HG02884 (cell line): ENCODE measurements around the gene MBL2.

Experiments used
- ATAC-seq: cut with Tn5 transposase; IDR thresholded peaks from one replicate; pipeline ENCODE4 v1.9.1; 2021; ENCODE audit warnings: mild to moderate bottlenecking, moderate library complexity; ENCODE audit not compliant: unreplicated experiment

MBL2 gene

DNA sequence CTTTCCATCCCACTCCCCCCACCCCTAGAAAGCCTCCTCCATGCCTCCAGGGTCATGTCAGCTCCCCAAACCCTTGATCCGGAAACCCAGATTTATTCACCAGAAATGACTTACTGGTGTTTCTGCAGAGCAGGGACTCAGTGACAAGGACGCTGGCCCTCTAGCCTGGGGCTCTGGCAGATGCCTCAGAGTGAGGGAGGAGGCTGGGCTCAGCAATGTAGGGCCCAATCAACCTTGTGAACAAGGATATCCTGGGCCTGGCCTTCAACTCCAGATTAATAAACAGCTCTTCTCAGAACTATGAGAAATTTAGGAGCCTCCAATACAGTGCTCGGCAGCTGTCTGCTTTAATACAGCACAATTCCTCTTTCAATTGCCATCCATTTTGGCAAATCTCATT is at the start of gene MBL2:
TSS of gene MBL2 (minus strand) at position 162 of the 400 bp plus-strand sequence. CDS start 1,149 bp downstream, outside the sequence.
- no peak for ATAC-seq

DNA sequence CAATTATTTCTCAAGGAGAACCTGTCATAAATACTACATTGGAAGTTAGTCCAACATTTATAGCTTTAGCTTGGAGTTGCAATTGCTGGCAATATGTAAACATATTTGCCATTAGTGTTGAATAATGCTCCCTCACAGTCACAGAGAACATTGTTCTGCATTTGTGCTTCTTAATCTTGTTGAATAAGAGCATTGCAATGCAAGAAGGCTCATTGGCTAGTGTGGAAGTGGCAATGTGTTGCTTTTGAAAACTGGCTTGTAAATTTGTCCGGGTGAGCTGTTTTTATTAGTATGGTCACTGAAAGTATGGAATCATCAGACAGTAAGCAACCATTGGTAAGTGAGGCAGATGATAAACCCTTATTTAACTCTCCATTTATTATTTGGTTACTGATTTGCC is 47.7 kb upstream of the MBL2 start:
- ATAC-seq = no peak

DNA sequence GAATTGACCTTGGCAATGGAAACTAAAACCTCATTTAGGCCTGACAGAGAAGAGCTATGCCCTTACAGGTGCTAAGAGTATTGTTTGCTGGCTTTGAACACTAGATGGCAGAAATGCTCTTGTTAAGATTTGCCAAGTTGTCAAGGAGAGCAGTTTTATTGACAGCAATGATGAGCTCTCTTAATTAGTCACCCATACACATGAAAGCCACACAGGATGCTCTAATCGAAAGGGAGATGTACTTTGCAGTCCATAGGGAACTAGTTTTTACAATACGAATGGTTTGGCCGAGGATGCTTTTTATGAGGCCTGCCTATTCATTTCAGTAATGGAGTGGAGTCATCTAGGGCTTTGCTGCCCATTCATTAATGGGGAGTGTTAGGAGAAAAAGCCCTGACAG is 45.4 kb upstream of the MBL2 start:
- peak; percentile 91 for ATAC-seq

DNA sequence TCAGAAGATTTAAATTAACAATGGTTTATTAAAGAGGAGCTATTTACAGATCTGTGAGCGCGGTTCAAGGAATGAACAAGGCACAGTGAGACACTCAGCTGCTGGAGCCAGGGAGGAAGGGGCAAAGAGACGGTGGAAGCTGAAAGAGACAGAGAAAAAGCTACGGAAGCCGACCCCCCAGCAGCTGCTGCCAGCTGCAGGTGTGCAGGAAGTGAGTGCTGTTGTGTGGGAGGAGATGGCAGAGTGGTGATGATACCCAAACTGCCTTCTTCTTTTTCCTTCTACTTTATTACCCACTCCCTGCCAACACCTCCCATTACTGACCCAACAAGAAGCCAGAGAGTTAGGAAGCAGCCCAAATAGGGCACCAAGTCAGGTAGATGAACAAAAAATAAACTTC is 41.9 kb upstream of the MBL2 start:
- ATAC-seq = peak; percentile 28

DNA sequence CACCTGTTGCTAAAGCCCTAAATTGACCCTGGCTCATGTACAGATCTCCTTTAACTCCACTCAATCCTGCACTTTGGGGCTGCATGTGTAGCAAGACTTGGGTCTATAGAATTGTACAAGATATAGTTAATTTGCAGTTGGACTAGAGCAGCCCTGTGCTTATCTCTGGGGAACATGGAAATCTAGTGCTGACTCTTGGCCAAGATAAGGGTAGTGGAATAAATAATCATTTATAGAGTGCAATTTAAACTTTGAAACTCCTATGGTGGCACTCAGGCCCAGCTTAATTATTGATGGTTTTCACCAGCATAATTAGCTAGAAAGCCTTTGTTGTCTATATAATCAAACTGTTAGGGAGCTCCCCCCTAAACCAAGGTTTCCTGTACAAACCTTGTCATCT is 39.2 kb upstream of the MBL2 start:
- ATAC-seq = no peak

DNA sequence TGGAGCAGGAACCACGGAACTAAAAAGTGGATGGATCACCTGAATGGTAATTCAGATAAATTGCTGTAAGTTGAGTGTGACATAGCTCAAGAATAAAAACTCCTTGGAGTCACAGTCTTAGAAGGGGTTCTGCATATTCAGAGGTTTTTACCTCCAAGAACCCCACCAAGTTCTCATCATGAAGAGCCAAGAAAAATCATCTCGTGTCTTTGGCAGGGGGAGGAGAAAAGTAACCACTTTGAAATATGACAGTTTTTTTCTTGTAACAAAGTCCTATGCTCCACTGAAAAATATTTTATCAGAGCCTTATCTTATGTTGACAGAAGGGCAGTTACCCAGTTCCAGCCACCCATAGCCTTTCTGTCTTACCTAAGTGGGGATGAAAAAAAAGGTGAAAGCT is 38.2 kb upstream of the MBL2 start:
- ATAC-seq = no peak

DNA sequence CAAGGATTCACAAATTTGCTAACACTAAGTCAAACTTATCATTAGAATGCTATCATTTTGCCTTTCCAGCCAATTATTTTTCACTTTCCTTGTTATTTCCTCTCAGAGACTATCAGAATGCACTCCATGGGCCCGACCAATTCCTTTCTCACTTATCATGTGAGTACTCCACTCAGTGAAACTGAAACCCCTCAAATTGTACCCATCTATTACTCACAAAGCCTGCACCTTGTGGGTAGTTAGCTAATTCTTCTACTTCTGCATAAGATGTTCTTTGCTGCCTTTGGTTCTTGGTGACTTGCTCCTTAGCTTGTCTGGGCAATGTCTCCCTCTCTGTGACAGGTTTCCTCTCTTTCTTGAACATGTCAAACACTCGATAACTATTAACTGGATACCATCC is 35.2 kb upstream of the MBL2 start:
- ATAC-seq = no peak

DNA sequence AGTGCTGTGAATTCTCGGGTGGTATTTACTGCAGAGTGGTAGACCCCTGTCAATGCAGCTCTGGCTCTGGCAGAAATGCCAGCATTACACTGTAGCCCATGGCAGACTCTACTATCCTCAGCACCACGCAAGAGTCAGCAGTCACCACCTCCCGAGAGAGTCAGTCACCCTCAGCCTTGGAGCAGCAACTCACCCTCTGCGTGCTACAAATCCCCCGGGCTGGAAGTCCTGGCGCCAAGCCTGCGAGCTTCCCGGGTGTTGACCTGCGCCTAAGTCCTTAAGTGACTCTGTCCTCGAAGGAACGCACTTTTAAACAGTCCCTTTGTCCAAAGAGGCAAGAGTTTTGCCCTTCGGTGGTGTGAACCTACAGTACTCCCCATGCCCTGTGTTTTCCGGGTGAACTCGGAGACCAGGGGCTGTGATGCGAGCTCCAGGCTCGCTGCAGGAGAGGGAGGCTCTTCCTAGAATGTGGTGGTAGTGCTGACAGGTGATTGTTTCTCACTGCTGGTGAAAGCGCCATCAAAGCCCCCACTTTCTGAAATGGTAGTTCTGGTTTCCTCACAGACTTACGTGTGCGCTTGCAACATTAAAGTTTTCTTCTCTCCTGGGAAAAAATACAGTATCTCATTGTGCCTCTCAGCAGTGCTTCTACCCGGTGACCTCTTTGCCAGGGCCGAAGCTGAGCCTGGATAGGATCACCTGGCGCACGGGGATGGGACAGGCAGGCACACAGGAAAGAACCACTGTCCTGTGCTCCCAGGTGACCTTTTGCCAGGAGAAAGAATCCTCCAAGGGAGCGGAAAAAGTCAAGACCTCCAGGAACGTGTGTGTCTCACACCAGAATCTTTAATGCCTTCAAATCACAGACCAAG is 33.1 kb upstream of the MBL2 start:
- ATAC-seq = no peak

DNA sequence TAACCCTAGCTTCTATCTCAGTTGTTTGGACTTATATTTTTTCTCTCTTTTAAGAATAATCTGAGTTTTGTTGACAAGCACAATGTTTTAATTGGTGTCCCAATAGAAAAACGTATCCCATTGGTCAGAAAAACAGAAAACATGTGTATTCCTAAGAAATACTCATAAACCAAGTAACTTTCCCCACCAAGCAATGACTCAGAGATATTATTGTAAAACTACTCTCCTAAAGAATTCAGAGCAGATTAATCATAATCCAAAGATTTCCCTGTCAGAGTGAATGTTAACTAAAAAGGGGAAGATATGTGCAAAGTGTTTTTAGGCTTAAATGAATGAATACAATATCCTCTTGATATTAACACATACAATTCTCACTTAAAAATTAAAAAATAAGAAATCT is 29.4 kb upstream of the MBL2 start:
- ATAC-seq = no peak

DNA sequence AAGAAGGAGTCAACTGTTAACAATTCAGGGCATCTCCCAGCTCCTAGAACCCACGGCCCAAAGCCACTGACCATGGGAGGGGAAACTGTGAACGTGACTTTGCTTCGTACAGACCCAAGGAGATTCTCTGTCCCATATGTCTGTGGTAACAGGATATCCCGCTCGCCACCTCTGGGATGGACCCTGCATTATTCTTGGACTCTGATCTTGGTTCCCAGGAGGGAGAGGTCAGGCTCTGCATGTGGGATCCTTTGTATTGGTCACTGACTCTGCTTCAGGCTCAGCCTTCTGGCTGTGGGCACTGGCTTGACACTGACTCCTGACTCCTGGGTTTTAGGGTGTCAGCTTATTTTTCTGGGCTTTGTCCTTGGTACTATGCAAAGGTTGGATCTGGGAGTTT is 13.5 kb upstream of the MBL2 start:
- no peak for ATAC-seq

DNA sequence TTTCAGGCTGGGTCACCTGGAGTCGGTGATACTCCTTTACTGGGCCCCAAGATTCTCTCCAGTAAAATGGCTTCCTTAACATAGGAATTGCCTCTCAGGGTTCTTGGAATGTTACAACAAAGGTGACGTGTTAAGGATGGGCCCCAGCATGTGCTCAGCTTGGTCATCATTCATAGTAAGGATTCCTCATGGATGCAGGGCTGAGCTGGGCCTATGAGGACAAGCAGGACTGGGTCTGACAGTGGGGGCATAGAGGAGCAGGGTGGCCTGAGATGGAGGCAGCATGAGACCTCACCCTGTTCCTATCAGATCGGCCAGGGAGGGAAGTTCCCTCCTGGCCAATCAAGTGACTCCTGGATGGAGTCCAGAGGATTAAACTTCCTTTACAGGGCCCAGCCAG is 12.8 kb upstream of the MBL2 start:
- ATAC-seq = no peak

DNA sequence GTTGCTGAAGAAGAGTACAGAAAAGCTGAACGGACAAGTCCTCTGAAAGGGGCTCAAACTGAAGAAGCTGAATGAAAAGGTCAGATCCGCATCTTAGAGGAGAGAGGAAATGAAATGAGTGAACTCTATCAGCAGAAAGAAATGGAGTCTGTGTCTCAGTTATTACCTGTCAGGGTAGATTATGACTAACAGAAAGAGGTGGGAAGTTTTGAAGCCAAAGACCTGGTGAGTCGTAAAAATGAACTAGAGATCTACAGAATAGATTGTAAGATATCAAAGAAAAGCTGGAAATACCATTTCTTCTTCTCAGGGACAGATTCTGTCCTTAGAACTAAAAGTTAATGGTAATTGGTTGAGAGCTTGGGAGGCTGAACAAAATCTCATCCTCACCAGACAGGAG is 11.1 kb upstream of the MBL2 start:
- no peak for ATAC-seq

DNA sequence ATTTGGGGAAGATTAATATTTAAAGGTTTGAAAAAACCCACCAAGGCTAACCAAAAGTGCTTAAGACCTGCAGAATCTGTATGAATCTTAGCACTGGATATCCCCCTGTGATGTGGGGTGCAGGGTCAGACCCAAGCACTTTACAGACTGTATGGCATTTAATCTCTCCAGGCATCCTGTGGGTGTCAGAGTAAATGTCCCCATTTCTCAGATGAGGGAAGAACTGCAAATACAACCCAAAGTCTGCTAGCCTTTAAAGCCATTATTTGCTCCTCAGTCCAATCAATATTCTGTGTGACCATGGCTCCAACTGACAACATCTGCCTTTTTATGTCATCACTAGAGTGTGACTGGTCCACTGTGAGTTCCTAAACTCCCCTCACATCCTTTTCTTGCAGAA is 10.0 kb upstream of the MBL2 start:
- no peak for ATAC-seq

DNA sequence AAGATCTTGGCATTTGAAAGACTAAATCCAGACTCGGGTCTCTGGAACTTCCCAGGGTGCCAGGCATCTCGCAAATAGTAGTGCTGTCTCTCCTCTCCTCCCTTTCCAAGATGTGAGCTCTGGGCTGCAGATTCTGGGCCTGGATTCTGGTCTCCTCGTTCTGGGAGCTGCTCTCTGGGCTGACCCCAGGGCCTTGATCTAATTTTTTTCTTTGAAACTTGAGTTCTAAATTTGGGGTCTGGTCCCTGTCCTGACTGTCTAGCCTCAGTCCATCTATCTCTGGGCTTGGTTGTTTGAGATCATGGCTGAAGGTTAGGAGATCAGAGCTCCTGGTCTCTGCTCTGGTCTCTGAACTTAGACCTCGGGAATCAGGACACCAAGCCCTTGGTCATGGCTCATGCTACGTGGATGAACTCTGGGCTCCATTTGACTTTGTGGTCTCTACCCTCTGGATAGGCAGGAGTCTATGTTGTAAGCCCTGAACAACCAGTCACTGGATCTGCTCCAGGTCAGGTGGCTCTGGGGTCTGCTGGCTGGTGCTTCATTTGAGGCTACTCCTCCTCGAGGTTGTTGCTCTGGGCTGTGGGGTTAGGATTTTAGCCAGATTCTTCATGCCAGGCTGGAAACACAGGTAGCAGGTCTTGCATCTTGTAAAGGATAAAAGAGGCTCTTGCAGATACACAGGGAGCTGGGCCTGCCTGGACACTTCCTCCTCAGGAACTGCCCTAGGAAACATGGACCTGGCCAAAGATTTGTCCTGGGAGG is 8.0 kb upstream of the MBL2 start:
- ATAC-seq = no peak

DNA sequence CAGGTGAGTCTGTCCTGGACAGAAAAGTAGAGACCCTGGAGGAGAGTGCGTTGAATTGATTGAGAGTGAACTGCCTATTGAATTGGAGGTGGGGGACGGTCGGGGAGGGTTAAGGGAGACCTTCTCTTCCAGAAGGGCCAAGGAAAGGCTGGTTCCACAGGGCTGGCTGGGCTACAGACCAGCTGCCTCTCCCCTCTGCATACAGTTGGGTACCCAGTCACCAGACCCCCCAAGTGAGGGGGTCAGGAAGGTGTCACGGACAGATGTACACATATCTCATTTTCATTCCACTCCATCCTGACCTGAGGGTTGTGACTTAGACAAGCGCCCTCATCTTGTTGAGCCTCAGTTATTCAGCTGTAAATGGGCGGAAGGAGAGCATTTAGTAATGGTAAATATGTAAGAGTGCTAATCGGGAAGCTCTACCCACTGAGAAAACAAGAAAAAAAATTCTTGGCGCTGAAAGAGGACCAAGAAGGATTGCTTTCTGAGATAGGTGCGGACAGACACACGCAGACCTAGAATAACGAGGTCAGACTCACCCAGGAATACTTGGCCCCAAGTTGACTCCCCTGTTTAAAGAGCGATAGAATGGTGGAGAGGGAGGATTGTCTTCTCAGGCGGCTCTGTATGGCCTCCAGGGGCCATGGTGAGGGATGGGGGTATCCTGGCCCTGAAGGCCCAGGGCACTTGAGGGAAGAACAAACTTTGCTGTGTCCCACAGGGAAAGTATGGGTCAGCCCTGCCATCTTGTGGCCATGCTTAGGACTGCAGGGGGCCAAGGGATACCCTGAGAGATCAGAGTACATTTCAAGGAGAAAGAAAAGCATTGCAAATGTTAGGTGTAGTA is 7.2 kb upstream of the MBL2 start:
- peak; percentile 96 for ATAC-seq

DNA sequence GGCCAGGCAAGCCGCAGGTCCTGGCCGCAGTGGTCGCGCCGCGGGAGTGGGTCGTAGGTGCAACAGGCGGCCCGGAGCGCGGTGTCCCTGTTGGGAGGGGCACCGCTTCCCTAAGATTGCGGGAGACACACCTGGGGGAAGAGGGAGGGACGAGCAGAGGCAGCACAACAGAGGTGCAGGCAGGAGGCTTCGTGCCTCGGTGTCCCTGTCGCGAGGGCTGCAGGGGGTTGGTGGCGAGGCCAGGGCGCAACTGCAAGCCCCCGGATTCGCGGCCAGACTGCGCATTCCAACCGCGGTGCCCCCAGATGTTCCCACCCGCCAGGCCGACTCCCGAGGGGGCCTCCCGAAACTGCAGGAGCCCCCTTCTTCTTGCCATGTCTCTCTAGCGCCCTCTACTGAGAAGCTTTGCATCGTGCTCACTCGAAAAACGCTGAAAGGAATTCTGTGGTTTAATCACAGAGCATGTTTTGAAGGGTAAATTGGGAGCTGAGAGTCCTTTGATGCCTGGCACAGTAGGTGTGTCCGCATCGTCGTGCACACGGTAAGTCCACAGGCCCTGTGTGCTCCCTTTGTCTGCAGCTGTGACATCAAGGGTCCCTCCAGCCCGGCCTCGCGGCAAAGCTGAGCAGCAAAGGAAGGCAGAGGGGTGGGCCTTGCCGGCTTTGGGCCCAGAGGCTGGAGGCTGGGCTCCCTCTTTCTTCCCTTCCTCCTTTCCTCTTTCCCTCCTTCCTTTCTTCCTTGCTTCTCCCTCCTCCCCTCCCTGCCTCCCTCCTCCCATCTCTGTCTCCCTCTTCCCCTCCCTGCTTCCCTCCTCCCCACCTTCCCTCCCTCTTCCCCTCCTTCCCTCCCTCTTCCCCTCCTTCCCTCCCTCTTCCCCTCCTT is 6.2 kb upstream of the MBL2 start:
- no peak for ATAC-seq

DNA sequence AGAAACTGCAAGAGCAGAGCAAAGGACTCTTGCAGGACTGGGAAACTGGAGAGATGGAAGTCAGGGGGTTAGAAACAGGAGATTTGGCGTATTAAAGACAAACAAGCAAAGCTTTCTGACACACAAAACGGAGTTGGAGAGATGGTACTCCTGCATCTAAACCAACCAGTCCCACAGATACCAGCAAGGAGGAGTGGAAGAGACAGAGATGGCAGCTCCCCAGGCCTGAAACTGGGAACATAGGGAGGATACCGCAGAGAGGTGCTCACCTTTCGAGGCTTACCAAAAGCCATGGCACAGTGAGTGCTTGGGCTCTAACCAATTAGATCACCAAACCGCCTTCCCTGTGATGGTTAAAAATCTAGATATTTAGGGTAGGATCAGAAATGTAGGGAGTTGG is 4.8 kb upstream of the MBL2 start:
- ATAC-seq = no peak

DNA sequence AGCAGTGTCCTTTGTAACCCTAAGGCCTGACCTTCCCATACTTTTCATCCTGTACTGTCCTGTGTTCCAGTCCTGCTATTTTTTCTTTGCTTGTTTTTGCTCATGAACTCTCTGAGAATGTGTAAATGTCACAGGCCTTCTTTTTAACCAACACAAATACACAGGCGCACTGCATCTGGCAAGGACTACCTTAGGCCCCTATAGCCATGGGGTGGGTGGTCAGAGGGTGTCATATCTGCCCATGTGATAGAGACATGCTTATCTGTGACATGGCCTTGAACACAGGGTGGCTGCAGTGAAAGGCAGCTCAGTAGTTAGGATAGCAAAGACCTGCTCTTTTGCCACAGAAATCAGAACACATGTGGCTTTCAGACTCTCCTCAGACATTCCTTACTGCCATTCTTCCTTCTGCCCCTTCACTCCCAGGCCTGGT is 3.9 kb upstream of the MBL2 start:
- ATAC-seq = no peak

DNA sequence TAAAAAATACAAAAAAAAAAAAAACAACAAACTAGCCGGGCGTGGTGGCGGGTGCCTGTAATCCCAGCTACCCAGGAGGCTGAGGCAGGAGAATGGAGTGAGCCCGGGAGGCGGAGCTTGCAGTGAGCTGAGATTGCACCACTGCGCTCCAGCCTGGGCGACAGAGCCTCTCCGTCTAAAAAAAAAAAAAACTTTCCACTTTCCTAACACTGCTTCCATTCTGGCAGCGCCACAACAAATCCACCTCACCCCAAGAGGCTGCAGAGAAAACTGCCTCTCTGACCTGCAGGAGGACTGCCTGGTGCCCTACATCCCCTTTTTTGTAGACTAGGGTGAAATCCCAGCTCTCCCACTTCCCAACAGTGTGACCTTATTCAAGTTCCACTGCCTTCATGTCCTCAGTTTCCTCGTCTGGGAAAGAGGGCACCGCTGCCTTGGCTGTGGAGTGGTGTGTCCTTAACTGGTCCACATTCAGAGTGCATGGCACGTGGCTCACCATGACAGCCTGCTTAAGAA is 2.6 kb upstream of the MBL2 start:
- no peak for ATAC-seq

DNA sequence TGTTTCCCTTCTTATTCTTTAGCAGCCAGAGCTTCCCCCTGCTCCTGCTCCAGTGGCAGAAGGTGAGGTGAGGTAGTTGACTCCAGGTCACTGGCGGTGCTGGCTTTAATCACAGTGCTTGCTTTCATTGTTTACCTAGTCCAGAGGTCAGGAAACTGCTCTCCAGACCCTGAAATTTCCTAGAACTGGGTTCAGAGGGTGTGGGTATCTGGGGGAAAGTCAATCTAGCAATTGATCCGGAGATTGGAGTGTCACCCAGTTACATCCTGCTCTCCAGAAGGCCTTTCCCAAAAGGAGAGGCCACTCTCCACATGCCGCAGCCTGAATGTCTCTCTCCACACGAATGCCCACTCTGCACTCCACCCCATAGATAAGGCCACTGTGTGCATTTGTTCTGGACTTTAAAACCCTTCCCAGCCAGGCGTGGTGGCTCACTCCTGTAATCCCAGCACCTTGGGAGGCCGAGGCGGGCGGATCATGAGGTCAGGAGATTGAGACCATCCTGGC is 2.1 kb upstream of the MBL2 start:
- no peak for ATAC-seq
